Caco-2 (cell line): ENCODE measurements around the gene SEMA6B. TPM values are rescaled to one million over a fixed set of nuclear protein-coding genes. Genes with fewer than 3 reads are reported as not detected.

ENCODE experiments used
- BruUV-seq: library from RNA; stranded (reverse); fragments of 400-500 nt; replicated peaks from 2 replicates; lab custom pipeline; 2021; lab: Mats Ljungman, UMichigan
- CTCF ChIA-PET: fragments of 300-600 bp; sonication (Branson Sonifier 250); formaldehyde crosslinking; loops from one replicate; lab custom pipeline; 2022; ENCODE audit warnings: antibody characterized with exemption; lab: Charles Lee
- POLR2A ChIA-PET: fragments of 300-600 bp; sonication (Branson Sonifier 250); formaldehyde crosslinking; loops from one replicate; lab custom pipeline; 2022; ENCODE audit warnings: antibody characterized with exemption; lab: Charles Lee
- DNase-seq, 2 experiments: peaks; one replicate each; pipeline versions ENCODE4 v3.0.0 to v3.0.0-alpha.2; 2020 to 2022
- H3K27me3 ChIP-seq: replicated peaks from 2 replicates; pipeline ENCODE4 v1.6.0; 2011; ENCODE audit warnings: low read length; ENCODE audit not compliant: control insufficient read depth, insufficient read depth
- H3K36me3 ChIP-seq: 2 replicates; pipeline ENCODE4 v1.5.1; 2011; ENCODE audit warnings: low read length; ENCODE audit not compliant: control insufficient read depth, insufficient read depth
- H3K4me1 ChIP-seq: fragments of 250-450 bp; sonication (Bioruptor Pico); 2 replicates; pipeline ENCODE4 v1.5.1; 2020; ENCODE audit warnings: mild to moderate bottlenecking
- H3K4me3 ChIP-seq: 2 replicates; pipeline ENCODE4 v1.5.1; 2011; ENCODE audit warnings: low read depth, mild to moderate bottlenecking, control low read depth, low read length
- H3K9me3 ChIP-seq: fragments of 250-450 bp; sonication (Bioruptor Pico); 2 replicates; pipeline ENCODE4 v1.5.1; 2020; ENCODE audit warnings: mild to moderate bottlenecking, moderate library complexity
- H3K27ac Mint-ChIP-seq: one replicate; pipeline ENCODE4 v1.8.0; 2022; ENCODE audit warnings: mixed read lengths; ENCODE audit not compliant: unreplicated experiment
- H3K27me3 Mint-ChIP-seq: one replicate; pipeline ENCODE4 v1.8.0; 2022; ENCODE audit warnings: mixed read lengths; ENCODE audit not compliant: insufficient read depth, unreplicated experiment
- H3K36me3 Mint-ChIP-seq: one replicate; pipeline ENCODE4 v1.8.0; 2022; ENCODE audit warnings: mild to moderate bottlenecking, mixed read lengths; ENCODE audit not compliant: insufficient read depth, unreplicated experiment
- H3K4me1 Mint-ChIP-seq: one replicate; pipeline ENCODE4 v1.8.0; 2022; ENCODE audit warnings: low read depth, mixed read lengths; ENCODE audit not compliant: unreplicated experiment
- H3K4me3 Mint-ChIP-seq: one replicate; pipeline ENCODE4 v1.8.0; 2022; ENCODE audit warnings: mild to moderate bottlenecking, moderate library complexity, mixed read lengths; ENCODE audit not compliant: unreplicated experiment
- H3K9me3 Mint-ChIP-seq: one replicate; pipeline ENCODE4 v1.8.0; 2022; ENCODE audit warnings: mixed read lengths; ENCODE audit not compliant: unreplicated experiment
- intact Hi-C: fragments of 100-400 bp; cut with micrococcal nuclease; formaldehyde crosslinking; loops from one replicate; pipeline ENCODE4 v1.10.0; 2022; ENCODE audit not compliant: unreplicated experiment
- total RNA-seq: library from RNA; stranded (reverse); gene quantifications from 2 replicates; pipeline ENCODE4 v1.2.3, GENCODE V29; 2022
- TF ChIP-seq, protein P1 (sequence below), 2 experiments: fragments of 200-600 bp in 1 of 2; IDR thresholded peaks; 1 replicate in 1 of 2; 2 replicates in 1 of 2; pipeline versions ENCODE4 v1.5.1 to v1.8.0; 2011 to 2022; ENCODE audit warnings: antibody characterized with exemption in 1 of 2, control low read depth in 1 of 2, inconsistent platforms in 1 of 2, low read depth in 1 of 2, low read length in 1 of 2, mild to moderate bottlenecking in 1 of 2, moderate library complexity in 1 of 2; ENCODE audit not compliant: insufficient read depth in 1 of 2, severe bottlenecking in 1 of 2, unreplicated experiment in 1 of 2

SEMA6B gene
- total RNA-seq, 1 experiment from 2014 or later, result 0.39 TPM

DNA sequence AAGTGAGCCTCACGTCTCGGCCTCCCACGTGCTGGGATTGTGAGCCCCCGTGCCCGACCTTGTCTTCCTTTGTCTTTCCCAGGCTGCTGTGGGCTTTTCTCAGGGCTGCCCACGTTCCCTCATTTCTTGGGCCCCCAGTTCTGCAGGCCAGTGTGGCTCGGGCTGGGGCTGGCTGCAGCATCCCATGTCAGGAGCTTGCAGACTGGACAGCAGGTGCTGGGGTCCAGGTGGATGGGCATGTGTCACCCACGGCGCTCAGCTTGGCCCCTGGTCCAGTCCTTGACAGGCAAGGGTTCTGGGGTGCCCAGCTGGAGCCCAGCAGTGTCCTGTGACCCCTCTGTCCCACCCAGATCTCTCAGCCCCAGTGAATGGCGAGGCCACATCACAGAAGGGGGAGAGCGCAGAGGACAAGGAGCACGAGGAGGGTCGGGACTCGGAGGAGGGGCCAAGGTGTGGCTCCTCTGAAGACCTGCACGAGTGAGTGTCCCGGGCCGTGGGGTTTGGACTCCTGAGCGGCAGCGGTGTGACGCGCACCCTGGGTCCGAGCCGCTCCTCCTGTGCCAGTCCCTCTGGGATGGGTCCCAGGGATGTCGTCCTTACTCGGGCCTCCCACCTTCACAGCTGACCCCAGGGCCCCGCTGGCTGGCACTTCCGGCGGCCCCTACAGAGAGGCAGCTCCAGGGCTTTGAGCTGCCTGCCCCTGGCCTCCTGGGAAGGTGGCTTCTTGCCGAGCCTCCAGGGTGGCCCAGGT, 58.5 kb downstream of the SEMA6B start:
- DNase-seq, result no peak
- no peaks in the 10 kb centered on the region for H3K9me3 ChIP-seq
- Mint-ChIP-seq H3K9me3 (no peaks in the 10 kb centered on the region), H3K27ac (no peak overlapping the region), H3K36me3 (peaks cover 24% of the 10 kb centered on the region), H3K4me3 (no peak overlapping the region), H3K27me3 (no peaks in the 10 kb centered on the region), H3K4me1 (no peaks in the 10 kb centered on the region)
- H3K27me3 ChIP-seq, result no peaks in the 10 kb centered on the region
- ChIA-PET POLR2A (no interaction called here), CTCF (no interaction called here)
- TF ChIP-seq, protein P1, sequence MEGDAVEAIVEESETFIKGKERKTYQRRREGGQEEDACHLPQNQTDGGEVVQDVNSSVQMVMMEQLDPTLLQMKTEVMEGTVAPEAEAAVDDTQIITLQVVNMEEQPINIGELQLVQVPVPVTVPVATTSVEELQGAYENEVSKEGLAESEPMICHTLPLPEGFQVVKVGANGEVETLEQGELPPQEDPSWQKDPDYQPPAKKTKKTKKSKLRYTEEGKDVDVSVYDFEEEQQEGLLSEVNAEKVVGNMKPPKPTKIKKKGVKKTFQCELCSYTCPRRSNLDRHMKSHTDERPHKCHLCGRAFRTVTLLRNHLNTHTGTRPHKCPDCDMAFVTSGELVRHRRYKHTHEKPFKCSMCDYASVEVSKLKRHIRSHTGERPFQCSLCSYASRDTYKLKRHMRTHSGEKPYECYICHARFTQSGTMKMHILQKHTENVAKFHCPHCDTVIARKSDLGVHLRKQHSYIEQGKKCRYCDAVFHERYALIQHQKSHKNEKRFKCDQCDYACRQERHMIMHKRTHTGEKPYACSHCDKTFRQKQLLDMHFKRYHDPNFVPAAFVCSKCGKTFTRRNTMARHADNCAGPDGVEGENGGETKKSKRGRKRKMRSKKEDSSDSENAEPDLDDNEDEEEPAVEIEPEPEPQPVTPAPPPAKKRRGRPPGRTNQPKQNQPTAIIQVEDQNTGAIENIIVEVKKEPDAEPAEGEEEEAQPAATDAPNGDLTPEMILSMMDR (IDR thresholded peaks at IDR 0.05; ENCODE audit: insufficient read depth in 1 of 2, low read depth in 1 of 2, low read length in 1 of 2, severe bottlenecking in 1 of 2, unreplicated experiment in 1 of 2), result no peak
- no peaks in the 10 kb centered on the region for H3K4me1 ChIP-seq
- no peak overlapping the region for H3K4me3 ChIP-seq
- H3K36me3 ChIP-seq, result no peaks in the 10 kb centered on the region; the same call in 1 of the 2 replicates
- intact Hi-C loops, result no loop called here
- BruUV-seq, result no TSS peak

DNA sequence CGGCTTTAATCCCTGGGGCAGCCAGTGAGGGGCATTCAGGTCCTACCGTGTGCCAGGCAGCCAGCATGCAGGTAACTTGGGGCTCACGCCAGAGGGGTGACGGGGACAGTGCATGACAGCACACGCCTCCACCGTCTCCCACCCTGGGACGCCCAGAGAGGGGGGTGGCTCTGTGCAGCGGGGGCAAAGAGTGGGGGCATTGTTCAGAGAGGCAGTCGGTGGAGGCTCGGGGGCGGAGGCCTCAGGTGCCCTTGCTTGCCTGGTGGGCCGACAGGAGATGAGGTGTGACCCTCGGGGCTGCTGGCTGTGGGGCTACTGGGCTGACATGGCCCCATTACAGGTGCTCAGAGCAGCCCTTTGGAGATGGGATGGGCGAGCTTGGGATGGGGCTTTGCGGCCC, 59.6 kb downstream of the SEMA6B start:
- H3K4me1 ChIP-seq, result no peaks in the 10 kb centered on the region
- H3K4me3 Mint-ChIP-seq, result no peak overlapping the region
- H3K27ac Mint-ChIP-seq, result no peak overlapping the region
- intact Hi-C loops, result no loop called here
- no peaks in the 10 kb centered on the region for H3K9me3 ChIP-seq
- TF ChIP-seq, protein P1 (IDR thresholded peaks at IDR 0.05; ENCODE audit: insufficient read depth in 1 of 2, low read depth in 1 of 2, low read length in 1 of 2, severe bottlenecking in 1 of 2, unreplicated experiment in 1 of 2), result no peak
- no peaks in the 10 kb centered on the region for H3K4me1 Mint-ChIP-seq
- ChIA-PET POLR2A (no interaction called here), CTCF (no interaction called here)
- DNase-seq, result no peak
- H3K36me3 Mint-ChIP-seq, result peaks cover 20% of the 10 kb centered on the region
- H3K27me3 Mint-ChIP-seq, result no peaks in the 10 kb centered on the region
- H3K36me3 ChIP-seq, result no peaks in the 10 kb centered on the region; the same call in 1 of the 2 replicates
- no peaks in the 10 kb centered on the region for H3K27me3 ChIP-seq
- no TSS peak for BruUV-seq
- no peaks in the 10 kb centered on the region for H3K9me3 Mint-ChIP-seq
- no peak overlapping the region for H3K4me3 ChIP-seq

DNA sequence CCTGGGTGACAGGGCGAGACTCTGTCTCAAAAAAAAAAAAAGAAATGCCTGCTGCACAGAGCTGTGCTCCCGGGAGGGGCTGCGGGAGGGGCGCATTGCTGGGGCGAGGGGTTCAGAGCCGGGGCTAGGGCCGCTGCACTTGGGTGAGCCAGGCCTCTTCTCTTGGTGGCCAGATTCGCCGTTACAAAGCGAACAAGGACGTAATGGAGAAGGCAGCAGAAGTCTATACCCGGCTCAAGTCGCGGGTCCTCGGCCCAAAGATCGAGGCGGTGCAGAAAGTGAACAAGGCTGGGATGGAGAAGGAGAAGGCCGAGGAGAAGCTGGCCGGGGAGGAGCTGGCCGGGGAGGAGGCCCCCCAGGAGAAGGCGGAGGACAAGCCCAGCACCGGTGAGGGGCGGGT, 60.2 kb downstream of the SEMA6B start:
- intact Hi-C loops, result no loop called here
- H3K9me3 Mint-ChIP-seq, result no peaks in the 10 kb centered on the region
- ChIA-PET POLR2A (no interaction called here), CTCF (no interaction called here)
- peaks cover 20% of the 10 kb centered on the region for H3K36me3 Mint-ChIP-seq
- H3K27me3 Mint-ChIP-seq, result no peaks in the 10 kb centered on the region
- TF ChIP-seq, protein P1 (IDR thresholded peaks at IDR 0.05; ENCODE audit: insufficient read depth in 1 of 2, low read depth in 1 of 2, low read length in 1 of 2, severe bottlenecking in 1 of 2, unreplicated experiment in 1 of 2), result no peak
- no TSS peak for BruUV-seq
- DNase-seq, result no peak
- Histone ChIP-seq H3K9me3 (no peaks in the 10 kb centered on the region), H3K4me3 (no peak overlapping the region), H3K4me1 (no peaks in the 10 kb centered on the region), H3K27me3 (no peaks in the 10 kb centered on the region), H3K36me3 (no peaks in the 10 kb centered on the region; the same call in 1 of the 2 replicates)
- no peak overlapping the region for H3K4me3 Mint-ChIP-seq
- H3K4me1 Mint-ChIP-seq, result no peaks in the 10 kb centered on the region
- no peak overlapping the region for H3K27ac Mint-ChIP-seq
